OCI-M2 (cell line): Measurements from ENCODE around the gene KCNK3.
"Not testable (repeated sequence)": the region's sequence is repeated elsewhere in the genome, so short reads cannot be mapped to it uniquely, and the experiment has no call there.

Source experiments
- DNase-seq: peaks from one replicate; lab custom pipeline; 2025; ENCODE audit not compliant: unreplicated experiment; lab: John Stamatoyannopoulos, UW

KCNK3 gene

GRCh38 chr2:26665296-26665695, 27.2 kb upstream of the KCNK3 start:
- DNase-seq, result not testable (repeated sequence)

DNA sequence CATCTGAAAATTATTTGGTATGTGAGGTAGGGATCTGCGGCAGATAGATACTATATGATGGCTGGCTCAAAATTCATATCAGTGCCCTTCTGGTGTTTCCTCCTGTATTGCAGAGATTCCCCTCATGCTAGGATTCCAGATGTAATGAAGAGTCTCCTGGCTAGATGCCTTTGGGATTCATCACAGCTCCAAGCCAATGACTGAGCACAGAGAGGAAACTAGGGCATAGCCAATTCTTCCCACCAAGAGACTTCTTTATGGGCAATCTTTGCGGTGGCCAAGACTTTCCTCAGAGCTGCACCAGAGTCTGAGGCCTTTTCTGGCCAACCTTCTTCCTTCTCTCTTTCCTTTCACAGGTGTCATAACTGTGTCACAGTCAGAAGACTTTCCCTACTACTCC, 25.9 kb upstream of the KCNK3 start:
- DNase-seq, result no peak

GRCh38 chr2:26668041-26668440, 24.5 kb upstream of the KCNK3 start:
- DNase-seq, result no peak

DNA sequence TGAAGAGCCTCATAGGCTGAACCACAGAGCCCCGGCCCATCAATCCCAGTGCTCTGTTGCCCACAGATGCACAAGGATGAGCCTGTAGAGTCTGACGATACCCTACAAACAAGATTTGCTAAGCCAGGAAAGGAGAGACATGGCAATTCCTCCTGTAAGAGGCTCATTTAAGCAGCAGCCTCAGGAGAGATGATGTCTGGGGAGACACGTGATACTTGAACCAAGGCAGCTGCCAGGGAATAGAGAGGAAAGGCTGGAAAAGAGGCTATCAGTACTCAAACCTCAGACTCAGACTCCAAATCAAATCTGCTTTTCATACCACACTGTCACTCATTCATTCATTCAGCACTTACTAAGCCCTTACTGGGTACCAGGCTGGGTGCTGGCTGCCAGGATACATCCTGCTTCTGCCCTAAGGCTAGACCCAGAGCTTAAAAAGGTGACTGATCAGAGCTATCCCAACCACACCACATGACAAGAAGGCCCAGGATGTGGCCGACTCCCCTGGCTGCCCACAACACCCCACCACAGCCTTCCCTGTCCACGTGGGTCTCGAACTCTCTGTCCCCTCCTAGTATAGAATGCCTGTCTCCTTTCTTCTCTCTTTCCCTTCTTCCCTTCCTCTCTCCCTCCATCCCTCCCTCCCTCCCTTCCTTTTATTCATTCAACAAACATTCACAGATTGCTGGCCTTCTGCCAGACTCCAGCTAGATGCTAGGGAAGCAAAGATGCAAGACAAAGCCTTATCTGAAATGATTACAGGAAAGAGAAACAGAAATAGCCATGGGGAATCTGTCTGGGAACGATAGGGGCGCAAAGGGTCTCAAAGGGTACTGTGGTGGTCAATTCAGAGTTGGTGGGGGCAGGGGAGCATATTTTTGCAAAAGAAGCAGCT, 23.4 kb upstream of the KCNK3 start:
- DNase-seq, result no peak

DNA sequence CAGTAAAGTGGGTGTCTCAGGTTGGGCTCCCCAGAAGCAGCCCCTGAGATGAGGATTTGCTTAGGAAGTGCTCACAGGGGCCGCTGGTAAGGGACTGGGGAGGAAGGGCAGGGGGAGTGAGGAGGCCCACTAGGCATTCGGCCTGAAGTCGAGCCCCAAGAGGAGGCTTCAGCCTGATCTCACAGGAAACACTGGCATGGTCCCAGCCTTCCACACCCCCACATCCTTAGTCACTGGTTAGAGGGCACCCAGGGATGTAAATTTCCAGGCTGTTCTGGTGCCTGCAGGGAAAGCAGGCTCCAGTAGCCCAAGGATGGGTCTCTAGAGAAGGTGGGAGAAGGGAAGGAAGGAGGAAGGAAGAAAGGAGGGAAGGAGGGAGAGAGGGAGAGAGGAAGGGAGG, 22.4 kb upstream of the KCNK3 start:
- DNase-seq, result no peak

GRCh38 chr2:26670931-26671460, 21.5 kb upstream of the KCNK3 start:
- DNase-seq, result no peak

- no peak for DNase-seq
These were observed 20.8 kb upstream of the KCNK3 start for GRCh38 chr2:26671691-26672090.

DNA sequence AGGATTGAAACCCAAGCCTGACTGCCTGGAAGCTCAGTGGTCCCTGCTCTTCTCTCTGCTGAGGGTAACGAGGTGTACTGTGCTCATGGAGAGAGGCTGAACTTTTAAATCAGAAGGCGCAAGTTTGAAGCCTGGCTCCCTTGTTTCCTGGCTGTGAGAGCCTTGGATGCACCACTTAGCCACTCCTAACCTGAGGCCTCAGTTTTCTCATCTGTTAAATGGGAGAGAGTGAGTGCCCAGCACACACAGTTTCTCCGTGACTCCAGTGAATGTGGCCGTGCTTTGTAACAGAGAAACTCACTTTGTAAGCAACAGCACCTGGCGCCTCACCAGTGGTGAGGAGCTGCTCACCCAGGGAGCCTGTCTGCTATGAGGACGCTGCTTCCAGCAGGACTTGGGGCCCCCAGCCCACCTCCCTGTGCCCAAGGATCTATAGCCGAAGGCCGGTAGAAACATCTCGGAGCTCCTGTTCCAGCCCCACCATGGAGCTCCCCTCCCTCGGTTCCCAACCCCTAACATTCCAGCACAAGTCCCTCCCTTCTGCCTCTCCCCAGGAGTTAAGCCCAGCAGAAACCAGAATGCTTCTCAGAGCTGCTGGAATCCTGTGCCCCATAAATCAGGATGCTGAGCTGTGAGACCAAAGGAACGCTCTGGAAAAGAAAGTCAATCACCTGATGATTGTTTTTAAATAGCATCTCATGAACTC, 20.3 kb upstream of the KCNK3 start:
- no peak for DNase-seq

DNA sequence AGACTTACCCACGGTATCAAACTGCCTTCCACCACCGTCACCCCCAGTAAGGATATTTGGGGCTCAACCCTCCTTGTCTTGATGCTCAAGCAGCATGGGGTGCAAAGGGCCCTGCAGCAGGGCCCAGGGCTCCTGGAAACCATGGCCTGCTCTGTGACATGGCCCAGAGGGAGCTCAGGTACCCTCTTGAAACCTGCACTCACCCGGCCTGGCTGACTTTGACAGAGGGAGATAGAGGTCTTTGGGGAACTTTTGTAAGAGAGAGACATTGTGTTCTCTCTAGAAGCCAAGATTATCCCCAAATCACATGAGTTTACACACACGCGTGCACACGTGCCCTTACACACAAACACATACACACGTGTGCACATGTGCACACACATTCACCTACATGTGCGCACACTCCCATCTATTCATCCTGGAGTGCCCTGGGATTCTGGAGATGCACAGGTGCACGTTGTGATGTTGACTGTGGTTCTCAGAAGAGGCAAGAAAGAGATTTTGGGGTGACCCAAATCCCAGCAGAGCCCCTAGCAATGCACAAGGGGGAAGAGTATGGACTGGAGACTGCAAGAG, 19.6 kb upstream of the KCNK3 start:
- no peak for DNase-seq

DNA sequence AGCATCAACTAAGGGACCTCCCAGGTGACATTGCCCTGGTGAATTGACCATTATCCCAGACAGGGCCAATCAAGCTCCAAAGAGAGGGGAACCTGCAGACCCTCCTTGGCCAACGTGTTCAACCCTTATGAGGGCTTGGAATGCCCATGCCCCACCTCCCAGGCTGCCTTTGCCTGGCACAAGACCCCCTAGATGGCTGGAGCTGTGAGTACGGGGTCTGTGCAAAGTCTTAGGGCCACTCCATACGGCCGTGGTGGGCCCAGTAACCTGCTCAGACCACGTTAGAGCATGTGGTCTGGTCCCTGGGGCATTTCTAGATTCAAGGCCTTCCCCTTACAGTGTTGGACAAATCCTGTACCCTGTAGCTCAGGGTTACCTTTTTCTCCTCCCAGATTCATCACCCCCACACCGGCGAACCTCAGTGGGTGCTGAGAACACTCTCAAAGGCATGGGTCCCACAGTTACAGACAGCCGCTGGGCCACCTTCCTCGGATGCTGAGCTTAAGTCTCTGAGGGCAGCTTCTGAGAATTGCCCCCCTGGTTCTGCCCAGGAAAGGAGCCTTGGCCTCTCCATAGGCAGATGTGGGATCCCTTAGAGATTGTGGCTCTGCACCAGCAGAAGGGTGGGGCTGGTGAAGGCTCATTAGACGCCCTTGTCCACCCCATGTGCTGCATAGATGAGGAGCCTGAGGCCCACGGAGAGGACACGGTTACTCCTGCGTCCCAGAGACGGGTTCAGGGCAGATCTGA, 18.3 kb upstream of the KCNK3 start:
- no peak for DNase-seq

- no peak for DNase-seq
These were observed 17.8 kb upstream of the KCNK3 start for GRCh38 chr2:26674771-26675170.

DNA sequence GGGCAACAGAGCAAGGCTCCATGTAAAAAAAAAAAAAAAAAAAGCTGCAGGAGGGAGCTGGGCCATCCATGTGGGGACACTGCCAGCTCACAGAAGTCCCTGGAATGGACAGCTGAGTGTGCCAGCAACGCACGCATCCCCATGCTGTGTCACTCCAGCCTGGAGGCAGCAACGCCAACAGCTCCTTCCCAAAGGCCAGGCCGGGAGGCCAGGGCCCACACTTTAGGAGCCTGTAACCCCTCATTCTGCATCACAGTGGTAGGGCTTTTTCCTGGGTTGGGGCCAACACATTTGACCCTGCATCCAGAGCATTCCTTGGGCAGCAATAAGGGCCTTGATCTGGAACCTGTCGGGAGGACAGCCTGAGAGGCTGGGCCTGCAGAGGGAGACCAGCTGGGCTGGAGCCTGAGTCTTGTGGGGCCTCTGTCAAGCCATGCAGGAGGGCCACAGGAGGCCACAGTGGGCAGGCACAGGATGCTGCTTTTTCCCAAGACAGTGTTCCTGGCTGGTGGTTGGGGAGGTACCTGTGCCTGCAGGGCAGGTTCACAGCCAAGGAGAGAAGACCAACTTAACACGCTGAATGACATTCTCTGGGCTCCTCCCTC, 16.8 kb upstream of the KCNK3 start:
- DNase-seq, result no peak

GRCh38 chr2:26678035-26678434, 14.5 kb upstream of the KCNK3 start:
- DNase-seq, result no peak

DNA sequence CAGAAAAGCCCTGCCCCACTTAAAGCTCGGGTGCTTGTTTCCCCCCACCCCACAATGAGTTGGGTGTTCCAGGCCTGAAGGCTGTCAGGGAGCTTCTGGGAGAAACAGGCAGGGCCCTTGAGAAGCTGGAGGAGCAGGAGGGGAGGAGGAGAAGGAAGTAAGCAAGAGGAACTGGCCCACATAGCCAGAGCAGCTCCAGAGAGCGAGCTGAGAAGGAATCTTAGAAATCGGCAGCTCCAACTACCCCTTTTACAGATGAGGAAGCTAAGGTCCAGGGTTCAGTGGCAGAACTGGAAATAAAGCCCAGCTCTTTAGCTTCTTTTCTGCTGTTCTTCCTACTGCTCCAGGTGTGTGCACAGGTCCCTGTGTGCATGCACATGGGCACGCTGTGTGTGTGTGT, 12.7 kb upstream of the KCNK3 start:
- DNase-seq, result no peak

GRCh38 chr2:26681656-26682055, 10.9 kb upstream of the KCNK3 start:
- DNase-seq, result no peak

GRCh38 chr2:26682155-26682554, 10.4 kb upstream of the KCNK3 start:
- DNase-seq, result no peak

DNA sequence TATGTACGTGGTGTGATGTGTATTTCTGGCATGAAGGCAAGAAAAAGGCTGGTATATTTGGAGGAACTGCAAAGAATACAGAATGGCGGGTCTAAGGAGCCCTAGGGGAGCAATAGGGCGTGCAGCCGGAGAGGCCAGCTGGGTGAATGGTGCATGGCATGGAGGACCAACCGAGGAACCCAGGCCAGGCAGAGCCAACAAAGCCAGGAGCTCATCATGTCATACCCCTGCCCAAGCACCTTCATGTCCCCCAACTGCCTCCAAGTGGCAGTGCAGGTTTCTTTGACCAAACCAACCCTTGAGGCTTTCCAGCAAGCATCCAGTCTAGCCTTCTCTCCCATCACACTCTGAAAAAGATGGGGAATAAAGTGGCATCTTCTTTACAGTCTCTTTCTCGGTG, 8.9 kb upstream of the KCNK3 start:
- DNase-seq, result no peak

DNA sequence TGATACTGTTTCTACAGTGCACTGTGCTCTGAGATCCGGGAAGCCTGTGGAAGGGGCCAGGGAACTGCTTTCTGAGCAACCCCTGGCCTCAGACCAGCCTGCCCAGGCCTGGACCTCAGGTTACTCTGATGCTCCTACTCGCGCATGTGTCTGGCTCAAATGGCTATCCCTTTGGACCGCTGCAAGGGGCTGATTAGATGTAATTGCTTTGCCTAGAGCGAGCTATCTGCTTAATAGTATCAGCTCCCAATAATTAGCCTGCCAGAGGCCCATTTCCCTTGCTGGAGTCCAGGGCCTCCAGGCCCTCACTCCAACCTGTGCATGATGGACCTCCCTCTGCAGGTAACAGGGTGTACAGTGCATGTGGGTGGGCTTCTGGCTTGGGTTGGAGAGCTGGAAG, 7.2 kb upstream of the KCNK3 start:
- no peak for DNase-seq

- DNase-seq, result no peak
These were observed 6.3 kb upstream of the KCNK3 start for GRCh38 chr2:26685989-26686839.

DNA sequence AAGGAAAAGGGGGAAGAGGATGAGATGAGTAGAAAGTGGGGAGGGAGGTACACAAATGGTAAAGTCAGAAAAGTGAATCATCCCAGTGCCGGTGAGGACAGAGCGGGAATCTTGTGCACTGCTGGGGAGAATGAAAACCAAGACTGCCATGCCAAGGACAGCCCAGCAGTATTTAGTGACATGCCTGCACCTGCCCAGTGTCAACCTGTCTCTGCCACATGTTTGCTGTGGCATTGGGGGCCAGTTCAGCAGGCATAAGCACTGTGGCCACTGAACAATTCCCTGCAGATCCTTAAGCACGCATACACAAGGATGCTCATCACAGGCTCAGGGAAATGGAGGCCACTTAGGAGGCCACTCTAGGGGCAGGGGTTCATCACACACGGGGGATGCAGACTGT, 5.2 kb upstream of the KCNK3 start:
- DNase-seq, result no peak
